GM23338 (cell line): Measurements from ENCODE around the gene OPALIN. TPM values are rescaled to one million over a fixed set of nuclear protein-coding genes. Genes with fewer than 3 reads are reported as not detected.

ENCODE experiments used
- ATAC-seq: fragments of 200-7000 bp; cut with Tn5 transposase; 3 replicates; pipeline ENCODE4 v1.9.1; 2020
- DNase-seq: peaks from one replicate; pipeline ENCODE4 v3.0.0-alpha.2; 2015; ENCODE audit warnings: low spot score
- H2AFZ ChIP-seq: fragments of 200-600 bp; sonication (generic); 2 replicates; pipeline ENCODE4 v1.8.0; 2016; ENCODE audit warnings: antibody characterized with exemption, mild to moderate bottlenecking, moderate library complexity
- H3F3A ChIP-seq: fragments of 200-600 bp; sonication (generic); replicated peaks from 2 replicates; pipeline ENCODE4 v1.8.0; 2017; ENCODE audit warnings: antibody characterized with exemption, mixed run types, low read depth
- H3K27ac ChIP-seq: fragments of 200-600 bp; sonication (generic); 2 replicates; pipeline ENCODE4 v1.6.1; 2016; ENCODE audit warnings: low read depth
- H3K27me3 ChIP-seq: fragments of 200-600 bp; sonication (generic); 2 replicates; pipeline ENCODE4 v1.8.0; 2016; ENCODE audit warnings: mild to moderate bottlenecking, mixed run types, moderate library complexity; ENCODE audit not compliant: insufficient read depth
- H3K36me3 ChIP-seq: fragments of 200-600 bp; sonication (generic); 2 replicates; pipeline ENCODE4 v1.8.0; 2016; ENCODE audit warnings: mild to moderate bottlenecking; ENCODE audit not compliant: insufficient read depth
- H3K4me1 ChIP-seq: fragments of 200-600 bp; sonication (generic); 2 replicates; pipeline ENCODE4 v1.8.0; 2016; ENCODE audit warnings: mild to moderate bottlenecking, moderate library complexity; ENCODE audit not compliant: insufficient read depth
- H3K4me2 ChIP-seq: fragments of 200-600 bp; sonication (generic); 2 replicates; pipeline ENCODE4 v1.7.1; 2017; ENCODE audit warnings: mixed run types
- H3K4me3 ChIP-seq: fragments of 200-600 bp; sonication (generic); 2 replicates; pipeline ENCODE4 v1.6.1; 2016; ENCODE audit warnings: mixed run types
- H3K79me2 ChIP-seq: fragments of 200-600 bp; sonication (generic); replicated peaks from 2 replicates; pipeline ENCODE4 v1.8.0; 2017; ENCODE audit warnings: mild to moderate bottlenecking; ENCODE audit not compliant: insufficient read depth
- H3K9me2 ChIP-seq: fragments of 200-600 bp; sonication (generic); 2 replicates; pipeline ENCODE4 v1.8.0; 2017; ENCODE audit not compliant: insufficient read depth
- H4K20me1 ChIP-seq: fragments of 200-600 bp; sonication (generic); replicated peaks from 2 replicates; pipeline ENCODE4 v1.8.0; 2017; ENCODE audit warnings: mild to moderate bottlenecking; ENCODE audit not compliant: insufficient read depth
- H3K27ac Mint-ChIP-seq: 2 replicates; pipeline ENCODE4 v1.8.0; 2020; ENCODE audit warnings: inconsistent platforms, mild to moderate bottlenecking, moderate library complexity, mixed read lengths
- H3K27me3 Mint-ChIP-seq: 3 replicates; pipeline ENCODE4 v1.8.0; 2022; ENCODE audit warnings: low read depth, mild to moderate bottlenecking, moderate library complexity, mixed read lengths, inconsistent platforms; ENCODE audit not compliant: insufficient read depth, poor library complexity
- H3K36me3 Mint-ChIP-seq: 3 replicates; pipeline ENCODE4 v1.8.0; 2021; ENCODE audit warnings: low read depth, mild to moderate bottlenecking, inconsistent platforms, moderate library complexity, mixed read lengths
- H3K4me1 Mint-ChIP-seq: 3 replicates; pipeline ENCODE4 v1.8.0; 2020; ENCODE audit warnings: mild to moderate bottlenecking, inconsistent platforms, mixed read lengths
- H3K4me3 Mint-ChIP-seq: 3 replicates; pipeline ENCODE4 v1.8.0; 2021; ENCODE audit warnings: moderate library complexity, mild to moderate bottlenecking, inconsistent platforms, mixed read lengths
- H3K9me3 Mint-ChIP-seq: 3 replicates; pipeline ENCODE4 v1.8.0; 2020; ENCODE audit warnings: moderate library complexity, mild to moderate bottlenecking, inconsistent platforms, mixed read lengths
- CREB1 ChIP-seq: fragments of 250-450 bp; sonication (Bioruptor Pico); IDR thresholded peaks from 2 replicates; pipeline ENCODE4 v1.5.0; 2020; ENCODE audit warnings: low read depth, mild to moderate bottlenecking, moderate library complexity
- CTCF ChIP-seq, 2 experiments: fragments of 200-600 bp in 1 of 2; sonication (generic) in 1 of 2; conservative IDR thresholded peaks; 2 replicates each; pipeline versions ENCODE4 v1.5.1 to v1.6.1; 2016 to 2017; ENCODE audit warnings: antibody characterized with exemption in 2 of 2, low read depth in 2 of 2, mild to moderate bottlenecking in 2 of 2, moderate library complexity in 1 of 2
- EZH2 ChIP-seq: fragments of 200-600 bp; sonication (generic); IDR thresholded peaks from one replicate; pipeline ENCODE4 v1.8.0; 2017; ENCODE audit warnings: antibody characterized with exemption, mild to moderate bottlenecking, low read depth; ENCODE audit not compliant: unreplicated experiment
- EZH2phosphoT487 ChIP-seq: fragments of 200-600 bp; sonication (generic); IDR thresholded peaks from one replicate; pipeline ENCODE4 v1.8.1; 2018; ENCODE audit warnings: antibody characterized with exemption; ENCODE audit not compliant: unreplicated experiment
- POLR2AphosphoS5 ChIP-seq: IDR thresholded peaks from 2 replicates; pipeline ENCODE4 v1.6.1; 2016; ENCODE audit warnings: antibody characterized with exemption, low read depth
- polyA plus RNA-seq: library from polyadenylated mRNA; unstranded; fragments of >200 nt; fragmentation: Nextera tagmentation; extraction: Ambion mirVana; gene quantifications from 2 replicates; pipeline ENCODE4 v1.2.1, GENCODE V29; 2016
- total RNA-seq: library from RNA; depleted of rRNA; stranded (reverse); fragments of >200 nt; shearing (Covaris generic); gene quantifications from 2 replicates; pipeline ENCODE4 v1.2.3, GENCODE V29; 2014
- TF ChIP-seq, protein P1 (sequence below): IDR thresholded peaks from one replicate; pipeline ENCODE4 v1.6.1; 2018; ENCODE audit warnings: antibody characterized with exemption; ENCODE audit not compliant: unreplicated experiment

Gene OPALIN
- total and polyA plus RNA-seq, 2 experiments from 2014 or later, result not detected

DNA sequence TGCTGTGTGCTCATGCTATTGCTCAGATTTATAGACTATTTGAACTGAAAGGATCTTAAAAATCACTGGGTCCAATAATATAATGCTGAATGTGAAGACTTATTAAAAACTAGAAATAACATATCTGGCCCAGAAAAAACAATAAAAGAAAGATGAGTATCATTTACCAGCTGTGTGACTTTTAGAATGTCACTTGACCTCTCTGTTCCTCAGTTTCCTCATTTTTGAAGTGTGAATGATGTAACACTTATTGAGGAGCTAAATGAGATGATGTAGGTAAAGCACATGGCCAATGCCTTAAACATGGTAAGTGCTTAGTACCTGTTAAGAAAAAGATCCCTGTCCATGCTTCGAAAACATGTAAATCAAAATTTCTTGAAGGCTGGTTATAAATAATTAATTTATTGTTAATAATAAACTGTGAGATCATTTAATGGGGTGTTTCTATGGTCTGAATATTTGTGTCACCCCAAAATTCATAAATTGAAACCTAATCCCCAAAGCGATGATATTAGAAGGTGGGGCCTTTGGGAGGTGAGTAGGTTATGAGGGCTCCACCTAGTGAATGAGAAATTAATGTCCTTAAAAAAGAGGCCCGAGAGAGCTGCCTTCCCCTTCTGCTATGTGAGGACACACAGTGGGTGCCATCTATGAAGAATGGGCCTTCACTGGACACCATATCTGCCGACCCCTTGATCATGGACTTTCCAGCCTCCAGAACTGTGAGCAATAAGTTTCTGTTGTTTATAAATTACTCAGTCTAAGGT, 41.6 kb downstream of the OPALIN start:
- H3K4me2 ChIP-seq, result no peak overlapping the region
- peaks cover 12% of the 10 kb centered on the region for H3K27me3 Mint-ChIP-seq
- no peak overlapping the region for H3K27ac Mint-ChIP-seq
- no peaks in the 10 kb centered on the region for H3K27me3 ChIP-seq
- no peaks in the 10 kb centered on the region for H3K9me3 Mint-ChIP-seq
- no peaks in the 10 kb centered on the region for H3K79me2 ChIP-seq
- no peak overlapping the region for H3K4me3 Mint-ChIP-seq
- H3K36me3 Mint-ChIP-seq, result no peaks in the 10 kb centered on the region
- no peak for ATAC-seq
- no peak overlapping the region for H2AFZ ChIP-seq
- peaks cover 24% of the 10 kb centered on the region for H3K4me1 Mint-ChIP-seq
- DNase-seq, result no peak
- no peaks in the 10 kb centered on the region for H4K20me1 ChIP-seq
- H3F3A ChIP-seq, result no peaks in the 10 kb centered on the region
- H3K36me3 ChIP-seq, result no peaks in the 10 kb centered on the region
- peaks cover 15% of the 10 kb centered on the region for H3K4me1 ChIP-seq
- no peak overlapping the region for H3K27ac ChIP-seq
- no peak for TF ChIP-seq EZH2phosphoT487
- TF ChIP-seq POLR2AphosphoS5, result no peak
- peak; percentile 15 to 32; a peak in 3 of 4 replicates for TF ChIP-seq CTCF (conservative IDR thresholded peaks at IDR 0.05; ENCODE audit: low read depth in 2 of 2)
- no peak overlapping the region for H3K4me3 ChIP-seq
- H3K9me2 ChIP-seq, result no peaks in the 10 kb centered on the region

DNA sequence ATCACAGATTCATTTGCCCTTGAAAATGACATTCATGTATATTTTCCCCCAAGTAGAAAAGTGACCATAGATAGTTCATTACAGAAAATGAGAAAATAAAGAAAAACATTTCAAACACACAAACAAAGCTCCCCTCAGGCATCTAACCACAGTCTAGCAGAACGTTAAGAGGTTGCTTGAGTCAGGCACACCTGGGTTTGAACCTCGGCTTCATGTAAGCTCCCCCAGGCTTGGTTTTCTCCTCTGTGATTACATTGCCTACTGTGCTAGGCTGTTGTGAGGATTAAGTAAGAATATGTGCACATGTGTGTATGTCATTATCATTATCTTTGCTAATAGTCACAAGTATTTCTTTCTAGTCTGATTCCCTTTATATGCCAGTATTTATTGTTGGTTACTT, 45.5 kb downstream of the OPALIN start:
- Histone ChIP-seq H3K4me2 (no peak overlapping the region), H3K79me2 (no peaks in the 10 kb centered on the region), H3F3A (0 out of 2 replicates have a peak, but pooled peaks cover 2% of the 10 kb centered on the region), H3K9me2 (no peaks in the 10 kb centered on the region), H3K4me3 (no peak overlapping the region), H2AFZ (no peak overlapping the region), H3K27ac (no peak overlapping the region), H4K20me1 (no peaks in the 10 kb centered on the region), H3K36me3 (no peaks in the 10 kb centered on the region), H3K27me3 (no peaks in the 10 kb centered on the region), H3K4me1 (peaks cover 23% of the 10 kb centered on the region)
- DNase-seq (no peak), ATAC-seq (no peak)
- H3K36me3 Mint-ChIP-seq, result no peaks in the 10 kb centered on the region
- TF ChIP-seq EZH2 (no peak), CREB1 (CRISPR knock-in tag) (no peak)
- TF ChIP-seq, protein P1, sequence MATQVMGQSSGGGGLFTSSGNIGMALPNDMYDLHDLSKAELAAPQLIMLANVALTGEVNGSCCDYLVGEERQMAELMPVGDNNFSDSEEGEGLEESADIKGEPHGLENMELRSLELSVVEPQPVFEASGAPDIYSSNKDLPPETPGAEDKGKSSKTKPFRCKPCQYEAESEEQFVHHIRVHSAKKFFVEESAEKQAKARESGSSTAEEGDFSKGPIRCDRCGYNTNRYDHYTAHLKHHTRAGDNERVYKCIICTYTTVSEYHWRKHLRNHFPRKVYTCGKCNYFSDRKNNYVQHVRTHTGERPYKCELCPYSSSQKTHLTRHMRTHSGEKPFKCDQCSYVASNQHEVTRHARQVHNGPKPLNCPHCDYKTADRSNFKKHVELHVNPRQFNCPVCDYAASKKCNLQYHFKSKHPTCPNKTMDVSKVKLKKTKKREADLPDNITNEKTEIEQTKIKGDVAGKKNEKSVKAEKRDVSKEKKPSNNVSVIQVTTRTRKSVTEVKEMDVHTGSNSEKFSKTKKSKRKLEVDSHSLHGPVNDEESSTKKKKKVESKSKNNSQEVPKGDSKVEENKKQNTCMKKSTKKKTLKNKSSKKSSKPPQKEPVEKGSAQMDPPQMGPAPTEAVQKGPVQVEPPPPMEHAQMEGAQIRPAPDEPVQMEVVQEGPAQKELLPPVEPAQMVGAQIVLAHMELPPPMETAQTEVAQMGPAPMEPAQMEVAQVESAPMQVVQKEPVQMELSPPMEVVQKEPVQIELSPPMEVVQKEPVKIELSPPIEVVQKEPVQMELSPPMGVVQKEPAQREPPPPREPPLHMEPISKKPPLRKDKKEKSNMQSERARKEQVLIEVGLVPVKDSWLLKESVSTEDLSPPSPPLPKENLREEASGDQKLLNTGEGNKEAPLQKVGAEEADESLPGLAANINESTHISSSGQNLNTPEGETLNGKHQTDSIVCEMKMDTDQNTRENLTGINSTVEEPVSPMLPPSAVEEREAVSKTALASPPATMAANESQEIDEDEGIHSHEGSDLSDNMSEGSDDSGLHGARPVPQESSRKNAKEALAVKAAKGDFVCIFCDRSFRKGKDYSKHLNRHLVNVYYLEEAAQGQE, result no peak
- no peak overlapping the region for H3K27ac Mint-ChIP-seq
- peaks cover 46% of the 10 kb centered on the region for H3K4me1 Mint-ChIP-seq
- H3K4me3 Mint-ChIP-seq, result no peak overlapping the region
- no peaks in the 10 kb centered on the region for H3K9me3 Mint-ChIP-seq
- peaks cover 9% of the 10 kb centered on the region for H3K27me3 Mint-ChIP-seq
